K562 (cell line): ENCODE results near the gene CRACDL. TPM values are rescaled to one million over a fixed set of nuclear protein-coding genes. Genes with fewer than 3 reads are reported as not detected.

Experiments
- ATAC-seq: fragments of 200-7000 bp; cut with Tn5 transposase; 3 replicates; pipeline ENCODE4 v1.9.1; 2020; ENCODE audit warnings: moderate library complexity
- BruUV-seq: library from RNA; stranded (reverse); fragments of 400-500 nt; replicated peaks from 2 replicates; lab custom pipeline; 2021; lab: Mats Ljungman, UMichigan
- CTCF ChIA-PET: fragments of 300-600 bp; formaldehyde crosslinking; extraction: SDS; loops from one replicate; lab custom pipeline; 2021; ENCODE audit warnings: low intra/inter-chr PET ratio; lab: Yijun Ruan, JAX
- POLR2A ChIA-PET: fragments of 300-600, 350-650 bp; sonication (Branson Sonifier 250); formaldehyde crosslinking; extraction: SDS; loops from one replicate; lab custom pipeline; 2021; ENCODE audit warnings: antibody characterized with exemption, inconsistent platforms; lab: Yijun Ruan, JAX
- DNase-seq, 4 experiments: peaks; one replicate each; pipeline versions ENCODE4 v3.0.0 to v3.0.0-alpha.2; 2011 to 2018; ENCODE audit warnings: low spot score in 3 of 4, mixed read lengths in 3 of 4; ENCODE audit errors: extremely low read depth in 1 of 4
- FAIRE-seq: peaks from 2 replicates; lab custom pipeline; 2011; peaks lifted over from hg19 to GRCh38; lab: Jason Lieb, UNC
- H2AFZ ChIP-seq: 2 replicates; pipeline ENCODE4 v1.6.0; 2011; ENCODE audit warnings: low read depth, low read length, control low read depth, inconsistent platforms
- H3K27ac ChIP-seq: fragments of 200-600 bp; 3 replicates; pipeline ENCODE4 v1.8.0; 2011; ENCODE audit warnings: low read depth, mild to moderate bottlenecking, control low read depth, inconsistent platforms, low read length, moderate library complexity, mixed read lengths; ENCODE audit errors: extremely low read depth
- H3K27me3 ChIP-seq, 2 experiments: fragments of 300-600 bp in 1 of 2; 2 replicates in 1 of 2; 3 replicates in 1 of 2; pipeline versions ENCODE4 v1.6.0 to v1.8.0; 2011; ENCODE audit warnings: inconsistent platforms in 2 of 2, low read length in 2 of 2, mild to moderate bottlenecking in 1 of 2, mixed read lengths in 1 of 2, moderate library complexity in 1 of 2; ENCODE audit not compliant: control insufficient read depth in 2 of 2, insufficient read depth in 2 of 2
- H3K36me3 ChIP-seq: fragments of 300-600 bp; 3 replicates; pipeline ENCODE4 v1.8.0; 2011; ENCODE audit warnings: mild to moderate bottlenecking, low read length, inconsistent platforms; ENCODE audit not compliant: control insufficient read depth, insufficient read depth
- H3K4me1 ChIP-seq, 2 experiments: fragments of 200-600 bp in 1 of 2; replicated peaks in 1 of 2; 2 replicates in 1 of 2; 3 replicates in 1 of 2; pipeline versions ENCODE4 v1.5.1 to v1.8.0; 2011; ENCODE audit warnings: inconsistent platforms in 2 of 2, low read length in 2 of 2, mild to moderate bottlenecking in 1 of 2, mixed read lengths in 1 of 2, moderate library complexity in 1 of 2; ENCODE audit not compliant: control insufficient read depth in 2 of 2, insufficient read depth in 2 of 2
- H3K4me2 ChIP-seq: 2 replicates; pipeline ENCODE4 v1.6.1; 2011; ENCODE audit warnings: low read length, control low read depth, inconsistent platforms, mixed read lengths; ENCODE audit not compliant: insufficient read depth
- H3K4me3 ChIP-seq: fragments of 200-600 bp; sonication (generic), shearing (Covaris generic); 2 replicates; pipeline ENCODE4 v1.5.1; 2016; ENCODE audit warnings: control low read depth, inconsistent platforms
- H3K79me2 ChIP-seq: fragments of 200-600 bp; 3 replicates; pipeline ENCODE4 v1.8.0; 2011; ENCODE audit warnings: low read length, inconsistent platforms; ENCODE audit not compliant: control insufficient read depth, insufficient read depth
- H3K9ac ChIP-seq, 2 experiments: 2 replicates each; pipeline versions ENCODE4 v1.6.0 to v1.6.1; 2011; ENCODE audit warnings: low read depth in 2 of 2, low read length in 2 of 2, control low read depth in 1 of 2, inconsistent platforms in 1 of 2, mild to moderate bottlenecking in 1 of 2, mixed read lengths in 1 of 2; ENCODE audit not compliant: insufficient read depth in 1 of 2
- H3K9me1 ChIP-seq: one replicate; pipeline ENCODE4 v1.6.0; 2011; ENCODE audit warnings: inconsistent platforms, mild to moderate bottlenecking, low read length, moderate library complexity; ENCODE audit not compliant: control insufficient read depth, insufficient read depth
- H3K9me3 ChIP-seq: replicated peaks from 2 replicates; pipeline ENCODE4 v1.5.1; 2011; ENCODE audit warnings: low read depth, low read length, inconsistent platforms; ENCODE audit not compliant: control insufficient read depth, insufficient read depth
- H4K20me1 ChIP-seq: replicated peaks from 2 replicates; pipeline ENCODE4 v1.6.1; 2011; ENCODE audit warnings: low read length, inconsistent platforms, mixed read lengths; ENCODE audit not compliant: control insufficient read depth, insufficient read depth
- FIP1L1 ChIP-seq: fragments of 200-400 bp; formaldehyde crosslinking; IDR thresholded peaks from 2 replicates; pipeline ENCODE4 v1.6.1; 2018; ENCODE audit warnings: mild to moderate bottlenecking, low read depth, low read length; ENCODE audit not compliant: poor library complexity, severe bottlenecking
- GABPB1 ChIP-seq: sonication (generic); formaldehyde crosslinking; IDR thresholded peaks from 2 replicates; pipeline ENCODE4 v1.8.0; 2022; ENCODE audit warnings: mild to moderate bottlenecking, missing genetic modification reagents
- KDM5B ChIP-seq: fragments of 200-600 bp; sonication (generic); IDR thresholded peaks from 2 replicates; pipeline ENCODE4 v1.6.1; 2012; ENCODE audit warnings: low read depth, mild to moderate bottlenecking, moderate library complexity, low read length, control low read depth, inconsistent platforms; ENCODE audit not compliant: insufficient replicate concordance
- NCOA6 ChIP-seq: fragments of 450-650 bp; IDR thresholded peaks from 2 replicates; pipeline ENCODE4 v1.6.1; 2017; ENCODE audit warnings: mild to moderate bottlenecking
- U2AF2 ChIP-seq: fragments of 200-400 bp; formaldehyde crosslinking; optimal IDR thresholded peaks from 2 replicates; pipeline ENCODE3; 2017; ENCODE audit warnings: low read depth, mild to moderate bottlenecking, low read length
- ZNF316 ChIP-seq: fragments of 450-650 bp; IDR thresholded peaks from 2 replicates; pipeline ENCODE4 v1.6.1; 2016
- ZZZ3 ChIP-seq: fragments of 450-650 bp; IDR thresholded peaks from 2 replicates; pipeline ENCODE4 v1.6.1; 2016; ENCODE audit warnings: antibody characterized with exemption, mild to moderate bottlenecking, moderate library complexity
- WGBS: fragments of 100-300 bp; shearing (Covaris generic); methylation state at CpG from one replicate; pipeline ENCODE4 v1.1.6; 2016; ENCODE audit warnings: low coverage, mixed read lengths; ENCODE audit not compliant: insufficient coverage; ENCODE audit errors: missing lambda C conversion rate; 5-methylcytosine and 5-hydroxymethylcytosine counted together
- in situ Hi-C: fragments of 300-500 bp; cut with MboI; formaldehyde crosslinking; loops from 4 replicates; pipeline ENCODE4 v1.15.0; 2018; ENCODE audit warnings: inconsistent platforms, mixed read lengths
- intact Hi-C: fragments of 100-400 bp; cut with micrococcal nuclease; formaldehyde crosslinking; loops from 2 replicates; pipeline ENCODE4 v1.14.2; 2022
- polyA plus RNA-seq, 8 experiments: library from polyadenylated mRNA; depleted of rRNA in 4 of 8; stranded (reverse) in 5 of 8; unstranded in 3 of 8; fragments of >200 nt; fragmentation: Nextera tagmentation in 2 of 8; fragmentation: Illumina TruSeq in 1 of 8; extraction: Ambion mirVana in 2 of 8; extraction: Trizol in 1 of 8; gene quantifications; 2 replicates each; pipeline versions ENCODE4 v1.2.1 to v1.2.3, GENCODE V29; 2011 to 2014; ENCODE audit warnings: inconsistent platforms in 1 of 8, missing spikeins in 1 of 8
- total RNA-seq, 7 experiments: library from RNA; depleted of rRNA in 6 of 7; stranded (reverse); fragments of >200 nt in 6 of 7; fragmentation: Illumina TruSeq in 2 of 7; extraction: Trizol in 2 of 7; gene quantifications; 2 replicates each; pipeline versions ENCODE4 v1.2.1 to v1.2.3, GENCODE V29; 2011 to 2021; ENCODE audit warnings: low replicate concordance in 1 of 7
- TF ChIP-seq, protein P1 (sequence below): IDR thresholded peaks from 2 replicates; pipeline ENCODE4 v1.6.1; 2014; ENCODE audit warnings: antibody characterized with exemption
- TF ChIP-seq, protein P2 (sequence below): fragments of 250-450 bp; sonication (Bioruptor Pico); IDR thresholded peaks from 2 replicates; pipeline ENCODE4 v1.9.0; 2021; ENCODE audit warnings: mild to moderate bottlenecking
- TF ChIP-seq, protein P3 (sequence below): sonication (generic); formaldehyde crosslinking; IDR thresholded peaks from 2 replicates; pipeline ENCODE4 v1.5.0; 2020; ENCODE audit warnings: missing genetic modification reagents
- TF ChIP-seq, protein P4 (sequence below): fragments of 250-450 bp; sonication (Bioruptor Pico); IDR thresholded peaks from 2 replicates; pipeline ENCODE4 v1.8.0; 2022; ENCODE audit warnings: inconsistent platforms

Gene CRACDL
- total and polyA plus RNA-seq, 9 of the 15 experiments (the other 6 are each of a cell fraction or from before 2014, with no cell fraction given), result not detected

DNA sequence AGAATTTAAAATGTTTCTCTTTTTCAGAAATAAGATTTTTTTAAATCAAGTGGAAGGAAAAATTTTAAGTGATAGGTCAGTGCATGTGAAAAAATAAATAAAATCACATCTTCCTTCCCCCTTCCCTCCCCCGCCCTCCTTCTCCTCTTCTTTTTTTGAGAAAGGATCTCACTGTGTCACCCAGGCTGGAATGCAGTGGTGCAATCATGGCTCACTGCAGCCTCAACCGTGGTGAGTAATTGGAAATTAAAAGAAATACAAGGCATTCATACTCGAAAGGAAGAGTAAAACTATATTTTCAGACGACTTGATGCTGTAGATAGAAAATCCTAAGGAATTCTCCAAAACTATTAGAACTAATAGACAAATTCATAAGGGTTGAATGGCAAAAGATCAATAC lies 16.9 kb upstream of the CRACDL start:
- Histone ChIP-seq H3K79me2 (no peaks in the 10 kb centered on the region), H3K4me3 (no peak overlapping the region), H3K9me3 (no peaks in the 10 kb centered on the region), H3K27me3 (peaks cover 3 to 6% of the 10 kb centered on the region in 2 experiments; a peak in 3 of 5 replicates), H2AFZ (no peak overlapping the region), H3K9ac (no peak overlapping the region), H3K4me2 (no peak overlapping the region), H3K36me3 (no peaks in the 10 kb centered on the region)
- FAIRE-seq, result no peak
- POLR2A ChIA-PET, result no interaction called here
- BruUV-seq, result no TSS peak
- CTCF ChIA-PET, result no interaction called here
- TF ChIP-seq U2AF2, result no peak
- TF ChIP-seq KDM5B, result no peak
- TF ChIP-seq NCOA6, result no peak
- TF ChIP-seq, protein P1, sequence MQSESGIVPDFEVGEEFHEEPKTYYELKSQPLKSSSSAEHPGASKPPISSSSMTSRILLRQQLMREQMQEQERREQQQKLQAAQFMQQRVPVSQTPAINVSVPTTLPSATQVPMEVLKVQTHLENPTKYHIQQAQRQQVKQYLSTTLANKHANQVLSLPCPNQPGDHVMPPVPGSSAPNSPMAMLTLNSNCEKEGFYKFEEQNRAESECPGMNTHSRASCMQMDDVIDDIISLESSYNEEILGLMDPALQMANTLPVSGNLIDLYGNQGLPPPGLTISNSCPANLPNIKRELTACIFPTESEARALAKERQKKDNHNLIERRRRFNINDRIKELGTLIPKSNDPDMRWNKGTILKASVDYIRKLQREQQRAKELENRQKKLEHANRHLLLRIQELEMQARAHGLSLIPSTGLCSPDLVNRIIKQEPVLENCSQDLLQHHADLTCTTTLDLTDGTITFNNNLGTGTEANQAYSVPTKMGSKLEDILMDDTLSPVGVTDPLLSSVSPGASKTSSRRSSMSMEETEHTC, result no peak
- TF ChIP-seq, protein P2, sequence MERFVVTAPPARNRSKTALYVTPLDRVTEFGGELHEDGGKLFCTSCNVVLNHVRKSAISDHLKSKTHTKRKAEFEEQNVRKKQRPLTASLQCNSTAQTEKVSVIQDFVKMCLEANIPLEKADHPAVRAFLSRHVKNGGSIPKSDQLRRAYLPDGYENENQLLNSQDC (CRISPR knock-in tag), result no peak
- no peak for TF ChIP-seq ZNF316
- TF ChIP-seq ZZZ3, result no peak
- TF ChIP-seq GABPB1 (CRISPR knock-in tag), result no peak
- TF ChIP-seq, protein P3, sequence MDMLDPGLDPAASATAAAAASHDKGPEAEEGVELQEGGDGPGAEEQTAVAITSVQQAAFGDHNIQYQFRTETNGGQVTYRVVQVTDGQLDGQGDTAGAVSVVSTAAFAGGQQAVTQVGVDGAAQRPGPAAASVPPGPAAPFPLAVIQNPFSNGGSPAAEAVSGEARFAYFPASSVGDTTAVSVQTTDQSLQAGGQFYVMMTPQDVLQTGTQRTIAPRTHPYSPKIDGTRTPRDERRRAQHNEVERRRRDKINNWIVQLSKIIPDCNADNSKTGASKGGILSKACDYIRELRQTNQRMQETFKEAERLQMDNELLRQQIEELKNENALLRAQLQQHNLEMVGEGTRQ (CRISPR knock-in tag), result no peak
- no peak for TF ChIP-seq FIP1L1
- TF ChIP-seq, protein P4, sequence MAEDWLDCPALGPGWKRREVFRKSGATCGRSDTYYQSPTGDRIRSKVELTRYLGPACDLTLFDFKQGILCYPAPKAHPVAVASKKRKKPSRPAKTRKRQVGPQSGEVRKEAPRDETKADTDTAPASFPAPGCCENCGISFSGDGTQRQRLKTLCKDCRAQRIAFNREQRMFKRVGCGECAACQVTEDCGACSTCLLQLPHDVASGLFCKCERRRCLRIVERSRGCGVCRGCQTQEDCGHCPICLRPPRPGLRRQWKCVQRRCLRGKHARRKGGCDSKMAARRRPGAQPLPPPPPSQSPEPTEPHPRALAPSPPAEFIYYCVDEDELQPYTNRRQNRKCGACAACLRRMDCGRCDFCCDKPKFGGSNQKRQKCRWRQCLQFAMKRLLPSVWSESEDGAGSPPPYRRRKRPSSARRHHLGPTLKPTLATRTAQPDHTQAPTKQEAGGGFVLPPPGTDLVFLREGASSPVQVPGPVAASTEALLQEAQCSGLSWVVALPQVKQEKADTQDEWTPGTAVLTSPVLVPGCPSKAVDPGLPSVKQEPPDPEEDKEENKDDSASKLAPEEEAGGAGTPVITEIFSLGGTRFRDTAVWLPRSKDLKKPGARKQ (CRISPR knock-in tag), result no peak
- TF ChIP-seq, all 486 proteins: peak for 0
- Histone ChIP-seq H3K4me1 (no peaks in the 10 kb centered on the region), H4K20me1 (no peaks in the 10 kb centered on the region), H3K27ac (no peak overlapping the region), H3K9me1 (no peaks in the 10 kb centered on the region)
- intact Hi-C loops, result no loop called here
- in situ Hi-C loops, result no loop called here
- ATAC-seq (no peak), DNase-seq (no peak)
- WGBS, result 2% methylated on average over 4 of the region's 4 CpGs
